ENCODE measurements around the gene ANKRD44.

GRCh38 chr2:196962325-196962724 lies 348.3 kb downstream of the ANKRD44 start:
- TF ChIP-seq CTCF (IDR thresholded peaks at IDR 0.05), result no peak
- TF ChIP-seq POLR2AphosphoS5 (IDR thresholded peaks at IDR 0.05), result no peak
- TF ChIP-seq POLR2A (IDR thresholded peaks at IDR 0.05), result no peak

Data from gastroesophageal sphincter (tissue), 3 donors.